Measurements from ENCODE around the gene RPS23. TPM values are rescaled to one million over a fixed set of nuclear protein-coding genes. Genes with fewer than 3 reads are reported as not detected.
"Not testable (repeated sequence)": the region's sequence is repeated elsewhere in the genome, so short reads cannot be mapped to it uniquely, and the experiment has no call there.

The RPS23 gene
- total RNA-seq, 2 donors from 2014 or later, result 1,337 to 2,849 TPM

DNA sequence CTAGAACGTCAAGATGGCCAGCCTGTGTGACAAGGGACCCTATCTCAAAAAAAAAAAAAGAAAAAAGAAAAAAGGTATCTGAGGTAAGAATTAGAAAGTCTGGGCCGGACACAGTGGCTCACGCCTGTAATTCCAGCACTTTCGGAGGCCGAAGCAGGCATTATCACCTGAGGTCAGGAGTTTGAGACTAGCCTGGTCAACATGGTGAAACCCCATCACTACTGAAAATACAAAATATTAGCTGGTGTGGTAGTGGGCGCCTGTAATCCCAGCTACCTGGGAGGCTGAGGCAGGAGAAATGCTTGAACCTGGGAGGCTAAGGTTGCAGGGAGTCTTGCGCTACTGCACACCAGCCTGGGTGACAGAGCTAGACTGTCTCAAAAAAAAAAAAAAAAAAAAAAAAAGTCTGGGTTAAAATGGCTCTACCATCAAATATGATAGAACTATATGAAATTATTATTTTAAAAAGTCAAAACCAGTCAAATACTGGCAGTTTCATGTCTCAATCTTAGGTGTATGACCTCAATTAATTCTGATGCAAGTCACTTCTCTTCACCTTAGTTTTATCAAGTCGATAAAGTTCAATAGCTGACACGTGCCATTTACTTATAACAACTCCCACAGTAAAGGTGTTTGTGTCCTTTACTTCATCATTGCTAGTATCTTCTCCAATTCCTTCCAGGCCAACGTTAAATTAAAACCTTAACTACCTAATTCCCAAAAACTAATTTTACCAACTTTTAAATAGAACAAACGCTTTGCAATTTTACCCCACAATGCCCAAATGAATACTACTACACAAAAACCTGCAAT lies 1.1 kb downstream of the RPS23 start:
- H3K36me3 ChIP-seq, result peaks cover 25% of the 10 kb centered on the region
- TF ChIP-seq, protein P1, sequence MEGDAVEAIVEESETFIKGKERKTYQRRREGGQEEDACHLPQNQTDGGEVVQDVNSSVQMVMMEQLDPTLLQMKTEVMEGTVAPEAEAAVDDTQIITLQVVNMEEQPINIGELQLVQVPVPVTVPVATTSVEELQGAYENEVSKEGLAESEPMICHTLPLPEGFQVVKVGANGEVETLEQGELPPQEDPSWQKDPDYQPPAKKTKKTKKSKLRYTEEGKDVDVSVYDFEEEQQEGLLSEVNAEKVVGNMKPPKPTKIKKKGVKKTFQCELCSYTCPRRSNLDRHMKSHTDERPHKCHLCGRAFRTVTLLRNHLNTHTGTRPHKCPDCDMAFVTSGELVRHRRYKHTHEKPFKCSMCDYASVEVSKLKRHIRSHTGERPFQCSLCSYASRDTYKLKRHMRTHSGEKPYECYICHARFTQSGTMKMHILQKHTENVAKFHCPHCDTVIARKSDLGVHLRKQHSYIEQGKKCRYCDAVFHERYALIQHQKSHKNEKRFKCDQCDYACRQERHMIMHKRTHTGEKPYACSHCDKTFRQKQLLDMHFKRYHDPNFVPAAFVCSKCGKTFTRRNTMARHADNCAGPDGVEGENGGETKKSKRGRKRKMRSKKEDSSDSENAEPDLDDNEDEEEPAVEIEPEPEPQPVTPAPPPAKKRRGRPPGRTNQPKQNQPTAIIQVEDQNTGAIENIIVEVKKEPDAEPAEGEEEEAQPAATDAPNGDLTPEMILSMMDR (IDR thresholded peaks at IDR 0.05), result no peak
- H3K27me3 ChIP-seq, result no peaks in the 10 kb centered on the region
- peak overlapping the region; percentile 63 to 86 for H3K4me3 ChIP-seq
- peaks cover 0 to 18% of the 10 kb centered on the region in 2 donors for H3K4me1 ChIP-seq
- H3K27ac ChIP-seq, result no peak overlapping the region
- H3K9me3 ChIP-seq, result no peaks in the 10 kb centered on the region
- DNase-seq (ENCODE audit: low spot score), result no peak

DNA sequence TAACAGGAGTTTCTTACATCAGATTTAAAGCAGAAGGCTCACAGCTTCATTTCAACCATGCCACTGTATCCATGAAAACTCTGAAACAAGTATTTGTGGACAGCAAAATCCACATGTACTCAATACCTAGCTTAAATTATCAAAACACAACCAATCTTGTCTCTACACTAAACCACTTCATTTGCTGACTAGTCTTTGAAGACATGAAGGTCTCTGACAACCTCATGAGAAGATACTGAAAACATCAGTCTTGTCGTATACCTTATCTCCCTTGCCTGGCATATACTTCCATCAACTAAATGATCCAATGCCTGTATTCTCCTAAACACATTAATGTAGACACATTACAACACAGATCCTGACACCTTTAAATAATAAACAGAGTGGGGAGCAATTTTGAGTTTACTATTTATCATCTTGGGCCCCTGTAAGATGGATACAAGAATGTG lies 2.9 kb downstream of the RPS23 start:
- no peak for DNase-seq (ENCODE audit: low spot score)
- Histone ChIP-seq H3K9me3 (no peaks in the 10 kb centered on the region), H3K27me3 (no peaks in the 10 kb centered on the region), H3K36me3 (peaks cover 25% of the 10 kb centered on the region), H3K27ac (no peak overlapping the region), H3K4me1 (peaks cover 0 to 18% of the 10 kb centered on the region in 2 donors), H3K4me3 (no peak overlapping the region)
- TF ChIP-seq, protein P1 (IDR thresholded peaks at IDR 0.05), result no peak

DNA sequence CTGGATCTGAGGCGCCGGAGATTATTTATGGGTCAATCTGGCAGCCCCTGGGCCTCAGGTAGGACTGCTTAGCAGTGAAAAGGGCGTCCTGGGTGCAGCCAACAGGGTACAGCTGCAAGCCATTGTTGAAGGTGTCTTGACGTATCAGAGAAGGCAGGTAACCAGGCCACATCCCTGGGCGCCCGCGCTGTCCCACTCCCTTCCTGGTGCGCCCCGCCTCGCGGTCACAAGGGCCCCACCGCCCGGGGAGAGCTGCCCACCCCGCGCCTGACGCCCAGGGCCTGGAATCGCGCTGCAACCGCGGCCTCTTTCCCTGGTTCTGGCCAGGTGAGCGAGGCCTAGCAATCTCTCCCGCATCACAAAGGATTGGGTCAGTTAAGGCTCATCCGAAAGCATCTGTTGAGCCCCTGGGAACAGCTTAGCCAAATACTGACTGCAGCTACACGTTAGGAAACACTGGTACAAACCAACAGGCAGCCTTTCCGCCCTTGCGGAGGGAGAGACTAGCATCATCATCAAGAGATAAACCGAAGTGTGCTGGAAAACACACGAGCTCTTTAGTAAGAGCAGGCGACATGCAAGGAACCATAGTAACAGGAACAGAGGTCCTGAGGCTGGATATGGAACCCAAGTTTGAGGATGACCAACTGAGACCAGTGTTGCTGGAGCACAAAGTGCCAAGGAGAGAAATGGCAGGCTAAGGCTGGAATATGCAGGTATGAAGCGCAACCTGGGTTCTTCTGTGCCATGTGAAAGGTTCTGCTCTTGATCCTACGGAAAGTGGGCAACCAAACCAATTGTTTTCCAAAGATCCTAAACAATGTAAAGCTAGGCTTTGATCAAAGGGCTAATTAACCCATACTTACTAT lies 3.6 kb downstream of the RPS23 start:
- Histone ChIP-seq H3K27me3 (no peaks in the 10 kb centered on the region), H3K4me1 (peaks cover 0 to 18% of the 10 kb centered on the region in 2 donors), H3K4me3 (no peak overlapping the region), H3K27ac (no peak overlapping the region), H3K36me3 (peaks cover 25% of the 10 kb centered on the region), H3K9me3 (no peaks in the 10 kb centered on the region)
- no peak for DNase-seq (ENCODE audit: low spot score)
- TF ChIP-seq, protein P1 (IDR thresholded peaks at IDR 0.05), result no peak

DNA sequence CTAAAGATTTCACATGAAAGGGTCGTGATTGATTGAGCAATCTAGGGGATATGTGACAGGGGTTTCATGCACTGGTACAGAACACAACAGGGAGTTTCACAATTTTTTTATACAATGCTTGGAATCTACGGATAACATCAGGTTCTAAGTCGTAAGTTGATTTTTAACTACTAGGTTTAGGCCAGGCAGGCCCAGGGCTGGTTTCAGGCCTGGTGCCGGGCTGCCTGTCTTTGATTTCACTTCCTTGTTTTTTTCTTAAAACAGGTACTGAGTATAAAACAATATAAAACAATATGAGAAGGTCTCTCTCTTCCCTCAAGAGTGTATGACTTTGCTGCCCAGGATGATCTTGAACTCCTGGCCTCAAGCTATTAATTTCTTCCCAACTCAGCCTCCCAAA lies 4.7 kb downstream of the RPS23 start:
- not testable (repeated sequence) for H3K27me3 ChIP-seq; H3K27ac ChIP-seq; DNase-seq (ENCODE audit: low spot score); H3K4me3 ChIP-seq; H3K4me1 ChIP-seq; H3K9me3 ChIP-seq
- peaks cover 25% of the 10 kb centered on the region for H3K36me3 ChIP-seq

DNA sequence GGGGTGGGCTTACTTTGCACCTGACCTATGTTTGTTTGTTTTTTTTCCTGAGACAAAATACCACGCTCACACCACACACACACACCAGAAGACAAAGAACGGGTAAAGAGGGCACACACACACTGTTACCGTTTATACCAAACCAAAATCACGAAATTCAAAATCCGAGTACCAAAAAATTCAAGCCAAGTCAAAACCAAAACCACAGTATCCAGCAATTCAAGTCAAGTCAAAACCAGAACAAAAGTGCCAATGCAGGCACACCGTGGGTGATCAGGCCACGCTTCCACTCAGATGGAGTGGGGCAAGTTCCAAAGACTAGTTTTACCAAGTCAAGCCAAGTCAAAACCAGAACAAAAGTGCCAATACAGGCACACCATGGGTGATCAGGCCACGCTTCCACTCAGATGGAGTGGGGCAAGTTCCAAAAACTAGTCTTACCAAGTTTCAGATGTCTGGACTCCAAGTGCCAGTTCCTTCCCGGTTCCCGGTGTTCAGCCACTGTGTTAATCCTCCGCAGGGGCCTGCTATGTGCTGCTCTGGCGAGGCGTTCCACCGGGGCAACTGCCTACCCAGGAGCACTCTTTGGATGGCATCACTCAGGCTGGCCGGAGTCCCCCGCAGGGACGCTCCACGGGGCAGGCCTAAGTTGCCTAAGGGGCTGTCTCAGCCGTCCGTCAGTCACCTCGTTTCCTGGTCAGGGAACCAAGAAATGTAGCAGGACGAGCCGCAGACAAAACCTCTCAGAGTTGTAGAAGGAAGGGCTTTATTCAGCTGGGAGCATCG lies 5.4 kb downstream of the RPS23 start:
- peaks cover 25% of the 10 kb centered on the region for H3K36me3 ChIP-seq
- not testable (repeated sequence) for DNase-seq (ENCODE audit: low spot score); H3K9me3 ChIP-seq; H3K4me1 ChIP-seq; H3K4me3 ChIP-seq; H3K27ac ChIP-seq; H3K27me3 ChIP-seq

DNA sequence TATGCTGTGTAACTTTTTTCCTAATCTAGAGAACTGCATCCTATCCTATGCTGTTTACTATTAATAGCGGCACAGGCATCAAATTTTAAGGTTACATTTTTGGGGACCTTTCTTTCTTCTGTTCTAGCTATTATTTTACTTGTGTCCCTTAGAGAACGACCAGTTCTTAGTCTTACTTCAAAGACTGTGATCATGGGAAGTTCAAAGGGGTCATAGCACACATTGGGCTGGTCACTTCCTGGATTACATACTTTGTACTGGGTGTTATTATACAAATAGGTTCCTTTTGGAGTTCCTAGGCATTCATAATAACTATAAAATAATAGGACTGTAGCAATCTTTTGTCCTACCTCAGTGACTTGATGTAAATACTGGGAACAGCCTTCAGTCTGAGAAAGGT lies 8.8 kb downstream of the RPS23 start:
- H3K27ac ChIP-seq; H3K4me1 ChIP-seq; H3K27me3 ChIP-seq; H3K36me3 ChIP-seq; DNase-seq (ENCODE audit: low spot score); H3K4me3 ChIP-seq; H3K9me3 ChIP-seq: not testable (repeated sequence)

DNA sequence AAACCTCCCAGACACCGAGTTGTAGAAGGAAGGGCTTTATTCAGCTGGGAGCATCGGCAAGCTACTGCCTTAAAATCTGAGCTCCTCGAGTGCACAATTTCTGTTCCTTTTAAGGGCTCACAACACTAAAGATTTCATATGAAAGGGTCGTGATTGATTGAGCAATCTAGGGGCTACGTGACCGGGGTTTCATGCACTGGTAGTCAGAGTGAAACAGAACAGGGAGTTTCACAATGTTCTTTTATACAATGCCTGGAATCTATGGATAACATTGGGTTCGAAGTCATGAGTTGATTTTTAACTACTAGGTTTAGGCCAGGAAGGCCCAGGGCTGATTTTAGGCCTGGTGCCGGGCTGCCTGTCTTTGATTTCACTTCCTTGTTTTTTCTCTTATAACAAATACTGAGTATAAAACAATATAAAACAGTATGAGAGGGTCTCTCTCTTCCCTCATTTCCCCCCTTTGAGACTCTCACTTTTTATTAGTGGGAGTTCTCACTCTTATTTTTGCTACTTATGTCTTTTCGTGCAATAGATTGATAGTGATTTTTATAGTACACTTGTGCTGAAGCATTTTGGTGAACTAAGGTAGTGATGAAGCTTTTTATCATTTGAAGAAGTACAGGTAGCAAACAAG lies 10.7 kb downstream of the RPS23 start:
- H3K4me1 ChIP-seq; H3K27me3 ChIP-seq; H3K9me3 ChIP-seq; DNase-seq (ENCODE audit: low spot score); H3K4me3 ChIP-seq; H3K27ac ChIP-seq; H3K36me3 ChIP-seq: not testable (repeated sequence)

All from right atrium auricular region (tissue), 2 donors.